ENCODE measurements around the gene CAMTA1. TPM values are rescaled to one million over a fixed set of nuclear protein-coding genes. Genes with fewer than 3 reads are reported as not detected.

CAMTA1 gene
- total RNA-seq, 3 donors from 2014 or later = 73.4 to 114 (median 82.6) TPM

- ATAC-seq = no peak
- Histone ChIP-seq H3K9me3 (peaks cover 4% of the 10 kb centered on the region), H3K36me3 (ENCODE audit: low read depth) (no peaks in the 10 kb centered on the region), H3K4me3 (no peak overlapping the region), H3K4me1 (ENCODE audit: low read depth) (no peaks in the 10 kb centered on the region)
- no peak for TF ChIP-seq CTCF (IDR thresholded peaks at IDR 0.05)
- intact Hi-C loops (cut with DNase I, micrococcal nuclease) = no loop called here
- no peak for DNase-seq
These were observed 1023.1 kb downstream of the CAMTA1 start for GRCh38 chr1:7808253-7808844.

GRCh38 chr1:7809742-7810141 is 1024.5 kb downstream of the CAMTA1 start:
- Histone ChIP-seq H3K4me3 (no peak overlapping the region), H3K9me3 (peaks cover 8% of the 10 kb centered on the region), H3K36me3 (ENCODE audit: low read depth) (no peaks in the 10 kb centered on the region), H3K4me1 (ENCODE audit: low read depth) (no peaks in the 10 kb centered on the region)
- no peak for TF ChIP-seq CTCF (IDR thresholded peaks at IDR 0.05)
- ATAC-seq (no peak), DNase-seq (no peak)
- intact Hi-C loops (cut with DNase I, micrococcal nuclease) = no loop called here

- intact Hi-C loops (cut with DNase I, micrococcal nuclease) = no loop called here
- ATAC-seq = no peak
These were observed 1025.1 kb downstream of the CAMTA1 start for GRCh38 chr1:7810395-7810794.

GRCh38 chr1:7811476-7811875 is 1026.2 kb downstream of the CAMTA1 start:
- no peak for ATAC-seq
- no peak for DNase-seq
- H3K4me1 ChIP-seq (ENCODE audit: low read depth) = no peaks in the 10 kb centered on the region
- intact Hi-C loops (cut with DNase I, micrococcal nuclease) = no loop called here
- H3K4me3 ChIP-seq = no peak overlapping the region
- TF ChIP-seq CTCF (IDR thresholded peaks at IDR 0.05) = no peak
- H3K36me3 ChIP-seq (ENCODE audit: low read depth) = no peaks in the 10 kb centered on the region
- peaks cover 8% of the 10 kb centered on the region for H3K9me3 ChIP-seq

More at GRCh38 chr1:7810395-7810794, 1025.1 kb downstream of the CAMTA1 start:
- Histone ChIP-seq H3K9me3 (peaks cover 8% of the 10 kb centered on the region), H3K36me3 (ENCODE audit: low read depth) (no peaks in the 10 kb centered on the region), H3K4me3 (no peak overlapping the region), H3K4me1 (ENCODE audit: low read depth) (no peaks in the 10 kb centered on the region)
- DNase-seq = no peak
- no peak for TF ChIP-seq CTCF (IDR thresholded peaks at IDR 0.05)

- TF ChIP-seq CTCF (IDR thresholded peaks at IDR 0.05) = no peak
- DNase-seq (no peak), ATAC-seq (no peak)
- intact Hi-C loops (cut with DNase I, micrococcal nuclease) = no loop called here
- peaks cover 8% of the 10 kb centered on the region for H3K9me3 ChIP-seq
- no peak overlapping the region for H3K4me3 ChIP-seq
- H3K36me3 ChIP-seq (ENCODE audit: low read depth) = no peaks in the 10 kb centered on the region
- no peaks in the 10 kb centered on the region for H3K4me1 ChIP-seq (ENCODE audit: low read depth)
These were observed 1028.6 kb downstream of the CAMTA1 start for GRCh38 chr1:7813677-7814373.

Other genes starting within 250 kb of the CAMTA1 start
- 10 to 100 TPM; 20.0 to 28.3 (median 21.1) TPM for gene NOL9, start 230.9 kb upstream of the CAMTA1 start, total RNA-seq
- under 1 TPM in 2 of 3 donors, not detected in 1; 0.13 to 0.14 TPM for gene TAS1R1, start 230.1 kb upstream of the CAMTA1 start, total RNA-seq
- 10 to 100 TPM; 36.8 to 53.9 (median 42.3) TPM for gene ZBTB48, start 205.5 kb upstream of the CAMTA1 start, total RNA-seq
- 10 to 100 TPM in 2 of 3 donors, 1 to 10 TPM in 1; 8.7 to 68.2 (median 10.7) TPM for gene KLHL21, start 182.6 kb upstream of the CAMTA1 start, total RNA-seq
- gene PHF13, start 171.7 kb upstream of the CAMTA1 start, total RNA-seq = 10 to 100 TPM in 1 of 3 donors, 1 to 10 TPM in 2; 6.6 to 21.5 (median 8.9) TPM
- 10 to 100 TPM in 2 of 3 donors, 1 to 10 TPM in 1; 8.5 to 19.4 (median 13.7) TPM for gene THAP3, start 160.6 kb upstream of the CAMTA1 start, total RNA-seq
- 10 to 100 TPM; 71.1 to 89.0 (median 78.9) TPM for gene DNAJC11, start 83.6 kb upstream of the CAMTA1 start, total RNA-seq

Data from mucosa of descending colon (tissue), 3 donors.